GM19468 (cell line): ENCODE results near the gene IFNK.

Experiments used
- ATAC-seq: cut with Tn5 transposase; IDR thresholded peaks from one replicate; pipeline ENCODE4 v1.9.1; 2021; ENCODE audit warnings: mild to moderate bottlenecking, moderate library complexity, moderate number of reproducible peaks; ENCODE audit not compliant: unreplicated experiment; ENCODE audit errors: extremely low read depth

IFNK gene

GRCh38 chr9:27506981-27507380 is 17.1 kb upstream of the IFNK start:
- ATAC-seq: no peak

- no peak for ATAC-seq
Measured at GRCh38 chr9:27510780-27511179, 13.3 kb upstream of the IFNK start.

DNA sequence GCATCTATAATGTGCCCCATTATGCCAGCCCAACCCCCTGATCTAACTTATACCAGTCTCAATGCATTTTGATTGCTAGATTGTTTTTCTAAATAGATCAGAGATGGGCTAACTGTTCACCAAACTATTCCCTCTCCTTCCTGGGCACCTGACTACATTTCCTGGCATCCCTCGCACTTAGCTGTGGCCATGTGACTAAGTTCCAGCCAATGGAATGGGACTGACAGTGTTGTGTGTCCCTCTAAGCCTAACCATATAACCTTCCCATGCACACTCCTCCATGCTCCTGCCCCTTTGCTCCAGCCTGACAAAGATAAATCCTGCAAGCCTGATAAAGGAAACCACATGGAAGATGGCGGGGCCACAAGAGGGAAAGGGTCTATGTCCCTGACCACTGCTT is 12.3 kb upstream of the IFNK start:
- no peak for ATAC-seq

DNA sequence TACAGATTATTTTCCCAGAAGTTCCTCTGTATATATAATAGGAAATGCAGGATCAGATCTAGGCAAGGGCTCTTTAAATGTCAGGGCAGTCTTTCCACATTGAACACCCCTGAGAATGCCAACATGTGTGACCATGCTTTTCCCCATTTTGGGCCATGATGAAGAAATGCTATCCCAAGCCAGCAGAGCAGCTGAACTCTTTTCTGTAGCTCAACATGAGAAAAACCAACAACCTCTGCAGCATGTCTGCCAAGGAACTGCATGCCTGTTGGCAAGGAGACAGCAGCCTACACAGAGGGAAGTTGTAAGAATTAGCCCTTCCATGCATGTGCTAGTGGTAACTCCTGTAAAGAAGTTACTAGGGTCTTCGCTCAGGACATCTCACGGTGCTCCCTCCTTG is 9.5 kb upstream of the IFNK start:
- no peak for ATAC-seq

DNA sequence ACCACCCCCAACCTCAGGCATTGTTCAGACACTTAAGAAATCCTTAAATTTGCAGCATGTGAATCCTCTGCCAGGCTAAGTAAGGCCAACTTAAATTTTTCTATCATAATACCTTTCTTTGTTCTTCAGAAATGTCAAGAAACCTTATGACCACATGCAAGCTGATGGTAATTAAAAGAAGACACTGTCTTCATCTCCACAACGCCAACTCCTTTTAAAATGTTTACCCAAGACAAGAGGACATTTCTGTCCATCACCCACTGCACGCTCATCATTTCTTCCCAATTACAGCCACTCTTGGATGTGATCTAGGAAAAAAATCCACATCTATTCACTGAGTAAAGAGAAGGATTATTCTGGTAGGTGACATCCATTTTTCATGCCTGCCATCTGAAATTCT is 6.1 kb upstream of the IFNK start:
- ATAC-seq: no peak

DNA sequence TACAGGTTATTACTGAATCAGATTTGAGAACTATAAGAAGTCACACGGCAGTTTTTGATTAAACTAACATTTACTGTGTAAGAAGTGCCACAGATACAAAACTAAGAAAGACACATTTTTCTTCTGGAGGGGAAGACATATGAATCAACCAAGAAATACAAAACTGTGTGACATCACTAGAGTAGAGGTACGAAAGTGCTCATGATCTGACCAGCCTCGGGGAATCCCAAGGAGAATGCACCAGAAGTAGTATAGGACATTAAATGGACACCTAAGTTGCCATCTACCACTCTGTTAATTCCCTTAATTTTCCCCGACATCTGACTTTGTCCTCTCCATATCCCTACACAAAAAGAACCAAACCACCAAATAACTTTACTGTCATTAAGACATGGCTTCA is 5.3 kb upstream of the IFNK start:
- no peak for ATAC-seq

- no peak for ATAC-seq
Measured at GRCh38 chr9:27519466-27520465, 4.3 kb upstream of the IFNK start.

GRCh38 chr9:27520986-27521385 is 3.1 kb upstream of the IFNK start:
- no peak for ATAC-seq

- ATAC-seq: no peak
Measured at GRCh38 chr9:27523141-27523540, 949 bp upstream of the IFNK start.

GRCh38 chr9:27527702-27528075 is 3.6 kb downstream of the IFNK start:
- no peak for ATAC-seq

GRCh38 chr9:27528076-27528885 is 4.2 kb downstream of the IFNK start:
- ATAC-seq: no peak

GRCh38 chr9:27528886-27529315 is 4.8 kb downstream of the IFNK start:
- no peak for ATAC-seq

DNA sequence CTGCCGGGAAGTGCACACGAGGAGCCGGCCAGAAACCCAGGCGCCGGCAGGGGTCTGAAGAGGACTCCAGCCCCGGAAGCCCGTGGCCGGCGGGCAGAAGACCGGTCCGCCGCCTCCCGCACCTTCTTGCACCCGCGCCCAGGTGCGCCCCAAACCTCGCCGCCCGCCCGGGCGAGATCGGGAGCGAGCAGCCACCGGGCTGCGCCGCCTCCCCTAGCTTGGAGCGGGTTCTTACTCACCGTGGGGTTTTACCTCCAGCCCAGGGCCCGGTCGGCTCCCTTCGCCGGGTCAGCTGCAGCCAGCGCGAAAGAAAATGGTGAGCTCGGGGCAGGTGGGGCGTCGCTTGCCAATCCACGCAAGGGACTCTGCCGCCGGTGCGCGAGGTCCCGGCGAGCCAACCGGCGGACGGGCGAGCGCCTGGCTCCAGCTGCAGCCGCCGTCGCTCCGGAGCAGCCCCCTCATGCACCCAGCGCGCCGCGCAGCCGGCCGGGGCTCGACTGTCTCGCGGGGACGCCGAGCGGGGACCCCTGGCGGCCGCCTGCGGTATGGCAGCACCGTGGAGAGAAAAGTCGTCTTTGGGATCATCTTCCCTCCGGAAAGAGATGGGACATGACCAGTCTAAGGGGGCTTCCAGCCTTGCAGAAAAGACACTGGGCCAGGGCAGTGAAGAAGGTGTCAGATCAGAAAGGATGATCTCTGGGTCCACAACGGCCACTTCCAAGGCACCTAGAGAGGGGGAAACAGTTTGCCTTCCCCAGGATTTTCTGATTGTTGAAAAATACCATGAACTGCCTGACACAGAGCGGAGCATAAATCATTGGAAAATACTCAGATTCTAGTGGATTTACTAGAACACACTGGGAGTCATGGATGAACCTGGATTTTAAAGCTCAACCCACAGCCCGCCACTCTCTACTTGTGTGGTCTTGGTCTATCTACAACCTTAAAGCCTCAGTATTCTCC is 5.5 kb downstream of the IFNK start, which contains the start of gene MOB3B:
MOB3B (minus strand) TSS at position 499 of the 963 bp plus-strand sequence. CDS start 74,264 bp downstream, outside the sequence.
- ATAC-seq: peak; percentile 77

GRCh38 chr9:27530915-27531755 is 7.0 kb downstream of the IFNK start:
- no peak for ATAC-seq

DNA sequence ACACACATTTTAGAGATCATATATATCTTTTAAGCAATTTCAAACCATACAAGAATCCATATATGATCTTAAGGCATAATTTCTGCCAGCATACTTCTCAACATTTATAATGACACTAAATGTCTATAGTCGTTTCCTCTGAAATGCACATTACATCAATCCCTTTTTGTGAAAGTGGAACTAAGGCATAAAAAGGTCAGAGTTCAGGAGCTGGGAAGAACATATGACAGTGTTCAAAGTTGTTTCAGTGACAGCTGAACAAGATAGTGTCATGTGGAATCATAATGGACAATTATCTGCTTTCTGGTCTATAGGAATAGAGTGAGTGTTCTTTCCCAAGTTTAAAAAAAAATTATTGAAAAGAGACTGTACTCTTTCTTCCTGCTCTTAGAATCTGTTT is 8.0 kb downstream of the IFNK start:
- no peak for ATAC-seq

- no peak for ATAC-seq
Measured at GRCh38 chr9:27533311-27533710, 9.2 kb downstream of the IFNK start.

DNA sequence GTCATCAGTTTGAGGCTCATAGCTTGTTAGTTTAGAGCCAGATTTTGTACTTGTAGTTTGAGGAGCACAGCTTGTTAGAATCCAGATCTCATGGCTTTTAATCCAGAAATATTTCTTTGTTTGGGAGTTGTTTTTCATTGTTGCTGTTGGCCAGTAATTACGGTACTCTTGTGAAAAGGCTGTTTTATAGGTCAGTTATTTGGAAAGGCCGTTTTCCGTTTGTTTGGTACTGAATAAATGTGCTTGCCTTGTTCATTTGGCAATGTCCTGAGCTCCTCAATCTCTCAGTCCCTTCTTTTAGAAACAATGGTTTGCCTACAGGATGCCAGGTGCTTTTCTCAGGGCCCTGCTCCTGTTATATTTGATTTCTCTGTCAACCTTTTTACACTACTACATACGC is 10.0 kb downstream of the IFNK start:
- ATAC-seq: no peak

GRCh38 chr9:27534658-27535209 is 10.6 kb downstream of the IFNK start:
- ATAC-seq: no peak

- ATAC-seq: no peak
Measured at GRCh38 chr9:27535701-27536118, 11.6 kb downstream of the IFNK start.
